Glutamatergic neuron (in vitro differentiated cells): ENCODE results near the gene NBEA. TPM values are rescaled to one million over a fixed set of nuclear protein-coding genes. Genes with fewer than 3 reads are reported as not detected.
A peak's percentile ranks its signal among the peaks of the same experiment; 100 is the strongest.

Experiments used
- DNase-seq: peaks from one replicate; pipeline ENCODE4 v3.0.0; 2022
- H3K27ac Mint-ChIP-seq: one replicate; pipeline ENCODE4 v1.8.0; 2020; ENCODE audit warnings: mild to moderate bottlenecking, mixed read lengths, inconsistent platforms; ENCODE audit not compliant: unreplicated experiment
- H3K27me3 Mint-ChIP-seq: one replicate; pipeline ENCODE4 v1.8.0; 2020; ENCODE audit warnings: mild to moderate bottlenecking, moderate library complexity, mixed read lengths, inconsistent platforms; ENCODE audit not compliant: unreplicated experiment
- H3K36me3 Mint-ChIP-seq: one replicate; pipeline ENCODE4 v1.8.0; 2020; ENCODE audit warnings: mild to moderate bottlenecking, mixed read lengths, inconsistent platforms; ENCODE audit not compliant: unreplicated experiment
- H3K4me1 Mint-ChIP-seq: one replicate; pipeline ENCODE4 v1.8.0; 2020; ENCODE audit warnings: mild to moderate bottlenecking, low read depth, mixed read lengths, inconsistent platforms; ENCODE audit not compliant: unreplicated experiment
- H3K4me3 Mint-ChIP-seq: one replicate; pipeline ENCODE4 v1.8.0; 2020; ENCODE audit warnings: mild to moderate bottlenecking, mixed read lengths, inconsistent platforms; ENCODE audit not compliant: unreplicated experiment
- H3K9me3 Mint-ChIP-seq: one replicate; pipeline ENCODE4 v1.8.0; 2020; ENCODE audit warnings: mild to moderate bottlenecking, moderate library complexity, mixed read lengths, inconsistent platforms; ENCODE audit not compliant: unreplicated experiment
- total RNA-seq: library from RNA; stranded (reverse); fragmentation: NEBNext Ultra II Directional; extraction: Animal tissue kit (Norgen Biotek cat#: 25700); gene quantifications from one replicate; pipeline ENCODE4 v1.2.1, GENCODE V29; 2021; ENCODE audit not compliant: unreplicated experiment
- TF ChIP-seq, protein P1 (sequence below): fragments of 200-600 bp; sonication (generic); IDR thresholded peaks from one replicate; pipeline ENCODE4 v1.5.0; 2021; ENCODE audit not compliant: partially characterized antibody, unreplicated experiment

The NBEA gene
- total RNA-seq, 1 donor from 2014 or later, result 48.3 TPM

DNA sequence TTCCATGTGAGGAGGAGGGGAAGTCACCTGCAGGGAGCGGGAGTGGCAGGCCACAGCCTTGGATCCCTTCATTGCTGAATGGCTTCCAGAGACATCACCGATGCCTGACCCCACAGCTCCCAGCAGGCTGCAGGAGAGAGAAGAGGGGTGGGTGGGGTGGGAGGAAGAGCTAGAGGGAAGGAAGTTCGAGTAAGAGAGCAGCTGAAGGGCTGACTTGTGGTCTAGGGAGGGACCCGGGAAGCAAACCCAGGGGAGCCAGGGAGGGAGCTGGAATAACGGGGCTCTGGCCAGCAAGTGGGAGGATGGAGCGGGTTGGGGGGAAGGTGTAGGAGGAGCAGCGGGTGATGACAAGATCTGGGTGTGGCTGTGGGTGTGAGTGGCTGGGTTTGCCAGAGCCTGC, 764.2 kb downstream of the NBEA start:
- no peak overlapping the region for H3K4me3 Mint-ChIP-seq
- no peaks in the 10 kb centered on the region for H3K4me1 Mint-ChIP-seq
- no peaks in the 10 kb centered on the region for H3K9me3 Mint-ChIP-seq
- H3K27me3 Mint-ChIP-seq, result no peaks in the 10 kb centered on the region
- H3K36me3 Mint-ChIP-seq, result peaks cover 7% of the 10 kb centered on the region
- no peak for DNase-seq
- no peak overlapping the region for H3K27ac Mint-ChIP-seq
- TF ChIP-seq, protein P1, sequence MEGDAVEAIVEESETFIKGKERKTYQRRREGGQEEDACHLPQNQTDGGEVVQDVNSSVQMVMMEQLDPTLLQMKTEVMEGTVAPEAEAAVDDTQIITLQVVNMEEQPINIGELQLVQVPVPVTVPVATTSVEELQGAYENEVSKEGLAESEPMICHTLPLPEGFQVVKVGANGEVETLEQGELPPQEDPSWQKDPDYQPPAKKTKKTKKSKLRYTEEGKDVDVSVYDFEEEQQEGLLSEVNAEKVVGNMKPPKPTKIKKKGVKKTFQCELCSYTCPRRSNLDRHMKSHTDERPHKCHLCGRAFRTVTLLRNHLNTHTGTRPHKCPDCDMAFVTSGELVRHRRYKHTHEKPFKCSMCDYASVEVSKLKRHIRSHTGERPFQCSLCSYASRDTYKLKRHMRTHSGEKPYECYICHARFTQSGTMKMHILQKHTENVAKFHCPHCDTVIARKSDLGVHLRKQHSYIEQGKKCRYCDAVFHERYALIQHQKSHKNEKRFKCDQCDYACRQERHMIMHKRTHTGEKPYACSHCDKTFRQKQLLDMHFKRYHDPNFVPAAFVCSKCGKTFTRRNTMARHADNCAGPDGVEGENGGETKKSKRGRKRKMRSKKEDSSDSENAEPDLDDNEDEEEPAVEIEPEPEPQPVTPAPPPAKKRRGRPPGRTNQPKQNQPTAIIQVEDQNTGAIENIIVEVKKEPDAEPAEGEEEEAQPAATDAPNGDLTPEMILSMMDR, result no peak

DNA sequence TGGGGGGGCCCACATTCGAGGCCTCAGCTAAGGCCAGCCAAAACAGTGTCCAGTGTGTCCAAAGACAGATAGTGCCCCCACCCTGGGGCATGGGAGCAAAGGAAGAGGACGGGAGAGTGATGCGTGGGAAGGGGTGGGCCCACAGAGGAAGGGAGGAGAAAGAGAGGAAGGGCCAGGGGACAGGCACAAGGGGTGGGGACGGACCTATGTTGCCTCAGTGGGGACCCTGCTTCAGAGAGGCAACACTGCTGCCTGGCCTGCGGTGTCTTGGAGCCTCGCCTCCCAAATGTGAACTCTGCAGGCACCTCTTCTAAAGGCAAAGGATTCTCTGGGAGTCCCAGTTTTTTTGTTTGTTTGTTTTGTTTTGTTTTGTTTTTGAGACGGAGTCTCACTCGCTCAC, 764.7 kb downstream of the NBEA start:
- Mint-ChIP-seq H3K27ac (no peak overlapping the region), H3K27me3 (no peaks in the 10 kb centered on the region), H3K9me3 (no peaks in the 10 kb centered on the region), H3K36me3 (peaks cover 7% of the 10 kb centered on the region), H3K4me1 (no peaks in the 10 kb centered on the region), H3K4me3 (no peak overlapping the region)
- no peak for DNase-seq
- TF ChIP-seq, protein P1, result no peak

DNA sequence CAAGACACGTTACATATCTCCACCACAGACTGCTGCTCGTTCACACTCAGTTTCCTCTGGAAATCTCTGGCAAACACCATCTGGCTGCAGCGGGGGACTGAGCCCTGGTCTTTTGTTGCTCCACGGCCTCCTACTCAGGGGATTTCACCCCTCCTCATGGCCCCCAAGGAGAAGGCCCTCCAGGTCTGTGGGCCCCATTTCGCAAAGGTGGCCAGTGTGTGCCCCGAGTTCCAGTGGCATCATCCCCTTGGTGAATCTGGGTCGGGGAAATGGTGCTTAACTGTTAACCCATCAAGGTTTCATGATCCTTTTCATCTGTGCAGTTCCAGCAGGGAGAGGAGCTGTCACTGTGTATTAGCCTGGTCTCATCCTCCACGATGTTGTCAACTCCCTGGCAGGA, 769.8 kb downstream of the NBEA start:
- H3K9me3 Mint-ChIP-seq, result no peaks in the 10 kb centered on the region
- no peak for DNase-seq
- peaks cover 16% of the 10 kb centered on the region for H3K4me1 Mint-ChIP-seq
- H3K27me3 Mint-ChIP-seq, result no peaks in the 10 kb centered on the region
- TF ChIP-seq, protein P1, result no peak
- peaks cover 7% of the 10 kb centered on the region for H3K36me3 Mint-ChIP-seq
- no peak overlapping the region for H3K4me3 Mint-ChIP-seq
- H3K27ac Mint-ChIP-seq, result no peak overlapping the region

DNA sequence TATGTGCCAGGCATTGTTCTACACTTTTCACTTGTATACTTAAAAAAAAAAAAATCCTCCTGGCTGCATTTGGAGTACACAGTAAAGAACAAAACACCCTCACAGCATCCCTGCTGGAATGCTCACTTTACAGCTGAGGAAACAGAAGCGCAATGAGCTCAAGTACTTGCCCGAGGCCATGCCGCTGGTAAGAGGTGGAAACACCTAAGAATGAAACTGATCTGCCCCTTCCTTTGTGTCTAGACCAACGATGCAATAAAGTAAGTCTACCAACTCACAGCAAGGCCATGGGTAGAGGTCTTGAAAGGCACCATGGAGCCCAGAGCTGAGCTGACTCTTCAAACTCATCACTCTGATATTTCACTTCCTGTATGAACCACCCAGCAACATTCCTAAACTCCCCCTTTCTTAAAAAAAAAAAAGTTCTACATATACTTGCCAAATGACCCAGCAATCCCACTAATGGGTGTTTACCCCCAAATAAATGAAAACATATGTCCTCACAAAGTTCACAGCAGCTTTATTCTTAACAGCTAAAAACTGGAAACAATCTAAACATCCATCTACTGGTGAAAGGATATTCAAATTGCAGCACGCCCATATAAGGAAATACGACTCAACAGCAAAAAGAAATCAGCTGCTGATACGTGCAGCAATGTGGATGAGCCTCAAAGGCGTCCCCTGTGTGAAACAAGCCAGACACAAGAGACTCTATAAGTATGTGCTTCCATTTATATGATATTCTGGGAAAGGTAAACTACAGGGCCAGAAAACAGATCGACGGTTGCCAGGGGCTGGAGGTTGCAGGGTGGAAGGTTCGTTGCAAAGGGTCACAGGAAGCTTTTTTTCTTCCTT, 771.1 kb downstream of the NBEA start:
- H3K4me3 Mint-ChIP-seq, result peak overlapping the region; percentile 25
- peaks cover 3% of the 10 kb centered on the region for H3K36me3 Mint-ChIP-seq
- TF ChIP-seq, protein P1, result no peak
- peaks cover 16% of the 10 kb centered on the region for H3K4me1 Mint-ChIP-seq
- DNase-seq, result no peak
- H3K27me3 Mint-ChIP-seq, result no peaks in the 10 kb centered on the region
- no peak overlapping the region for H3K27ac Mint-ChIP-seq
- H3K9me3 Mint-ChIP-seq, result no peaks in the 10 kb centered on the region

DNA sequence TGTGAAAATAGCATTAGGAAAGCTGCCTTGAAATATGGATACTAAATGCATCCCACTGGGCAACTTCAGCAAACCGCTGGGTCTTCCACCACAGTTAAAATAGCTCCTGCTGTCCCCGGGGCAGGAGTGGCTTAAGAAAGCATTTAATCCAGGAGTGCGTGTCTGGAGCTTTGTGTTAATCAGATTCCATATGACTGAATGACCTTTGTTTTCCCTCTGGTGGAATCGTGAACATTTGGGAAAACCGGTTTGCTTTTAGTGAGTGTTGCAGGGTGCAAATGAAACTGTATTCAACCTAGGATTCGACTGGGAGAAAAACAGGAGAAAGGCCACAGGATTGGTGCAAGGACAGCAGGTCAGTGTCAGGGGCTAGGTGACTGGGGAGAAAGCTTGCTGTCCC, 772.1 kb downstream of the NBEA start:
- Mint-ChIP-seq H3K9me3 (no peaks in the 10 kb centered on the region), H3K4me1 (peaks cover 17% of the 10 kb centered on the region), H3K4me3 (peak overlapping the region; percentile 72), H3K36me3 (no peaks in the 10 kb centered on the region), H3K27ac (peak overlapping the region; percentile 71), H3K27me3 (no peaks in the 10 kb centered on the region)
- TF ChIP-seq, protein P1, result no peak
- no peak for DNase-seq
